ENCODE data around the gene COL25A1.

Gene COL25A1

GRCh38 chr4:108811486-108811885 lies 491.0 kb downstream of the COL25A1 start:
- no peak for DNase-seq (ENCODE audit: low spot score)

DNA sequence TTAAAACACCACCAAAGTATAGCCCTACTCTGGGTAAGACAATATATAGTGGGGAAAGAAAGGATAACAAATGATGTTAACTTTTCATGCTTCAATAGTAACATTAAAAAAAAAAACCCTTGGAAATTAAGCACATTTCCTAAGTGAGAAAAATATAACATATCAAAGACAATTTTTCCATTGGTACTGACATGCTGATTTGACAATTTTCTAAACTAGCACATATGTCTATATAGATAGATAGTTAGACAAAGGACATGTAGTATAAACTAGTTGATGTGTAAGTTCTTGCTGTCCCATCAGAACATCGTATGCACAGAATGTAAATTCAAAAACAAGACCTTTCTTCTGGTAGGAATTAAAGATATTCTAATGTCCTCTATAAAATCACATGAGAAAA lies 492.4 kb downstream of the COL25A1 start:
- no peak for DNase-seq (ENCODE audit: low spot score)

DNA sequence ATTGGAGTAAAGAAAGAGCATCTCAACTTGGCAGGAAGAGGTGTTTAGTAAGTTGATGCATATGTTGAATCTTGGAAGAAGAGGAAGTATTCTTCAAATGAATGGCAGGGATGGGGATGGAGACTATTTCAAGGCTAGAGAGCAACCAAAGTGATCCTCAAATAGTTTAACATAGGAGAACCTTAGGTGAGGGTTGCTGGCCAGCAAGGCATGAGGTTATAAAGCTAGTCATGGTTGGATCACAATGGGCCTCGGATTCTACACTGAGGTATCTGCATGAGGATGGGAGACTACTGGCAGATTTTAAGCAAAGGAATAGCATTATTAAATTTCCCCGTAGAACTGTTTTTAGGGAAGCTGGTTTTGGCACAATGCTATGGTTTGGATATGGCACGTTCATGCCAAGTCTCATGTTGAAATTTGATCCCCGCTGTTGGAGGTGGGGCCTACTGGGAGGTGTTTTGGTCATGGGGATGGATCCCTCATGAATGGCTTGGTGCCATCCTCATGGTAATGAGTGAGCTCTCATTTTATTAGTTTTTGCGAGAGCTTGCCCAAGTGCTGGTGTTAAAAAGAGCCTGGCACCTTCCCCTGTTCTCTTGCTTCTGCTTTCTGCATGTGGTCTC lies 497.7 kb downstream of the COL25A1 start:
- no peak for DNase-seq (ENCODE audit: low spot score)

- DNase-seq (ENCODE audit: low spot score) = no peak
Measured at GRCh38 chr4:108799306-108799705, 503.2 kb downstream of the COL25A1 start.

GRCh38 chr4:108796173-108796572 lies 506.3 kb downstream of the COL25A1 start:
- DNase-seq (ENCODE audit: low spot score) = no peak

DNA sequence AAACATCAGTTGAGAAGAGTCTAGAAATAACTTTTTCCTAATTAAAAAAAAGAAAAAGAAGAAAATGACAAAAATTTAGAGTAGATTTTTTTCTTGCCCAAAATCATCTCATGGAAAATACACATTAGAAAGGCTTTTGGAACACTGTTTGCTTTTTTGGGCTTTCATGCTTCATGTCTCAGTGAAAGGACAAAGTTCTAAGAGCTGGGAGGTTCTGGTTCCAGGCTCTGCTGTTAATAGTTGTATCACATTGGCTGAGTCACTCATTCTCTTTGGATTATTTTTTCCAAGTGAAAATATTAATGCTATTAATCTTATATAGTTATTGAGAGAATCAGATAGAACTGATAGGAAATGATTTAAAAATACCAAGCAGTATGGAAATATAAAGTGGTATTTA lies 506.7 kb downstream of the COL25A1 start:
- DNase-seq (ENCODE audit: low spot score) = no peak

DNA sequence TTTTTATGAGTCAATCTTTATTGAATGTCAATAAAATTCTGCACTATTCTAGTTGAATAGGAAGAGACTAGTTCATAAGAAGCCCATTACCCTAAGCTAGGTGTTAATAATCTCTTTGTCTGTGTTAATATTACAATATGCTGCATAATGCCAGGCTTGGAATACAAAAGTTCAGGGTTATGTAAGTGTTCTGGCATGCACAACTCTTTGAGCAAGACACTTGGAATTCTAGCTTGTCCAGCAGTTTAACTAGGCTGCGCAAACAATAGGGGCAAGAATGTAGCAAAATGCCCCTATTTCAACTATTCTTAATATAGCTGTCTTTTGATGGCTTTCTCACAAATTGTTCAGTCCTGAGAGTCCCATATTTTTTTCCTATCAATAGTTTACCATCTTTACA lies 508.3 kb downstream of the COL25A1 start:
- no peak for DNase-seq (ENCODE audit: low spot score)

DNA sequence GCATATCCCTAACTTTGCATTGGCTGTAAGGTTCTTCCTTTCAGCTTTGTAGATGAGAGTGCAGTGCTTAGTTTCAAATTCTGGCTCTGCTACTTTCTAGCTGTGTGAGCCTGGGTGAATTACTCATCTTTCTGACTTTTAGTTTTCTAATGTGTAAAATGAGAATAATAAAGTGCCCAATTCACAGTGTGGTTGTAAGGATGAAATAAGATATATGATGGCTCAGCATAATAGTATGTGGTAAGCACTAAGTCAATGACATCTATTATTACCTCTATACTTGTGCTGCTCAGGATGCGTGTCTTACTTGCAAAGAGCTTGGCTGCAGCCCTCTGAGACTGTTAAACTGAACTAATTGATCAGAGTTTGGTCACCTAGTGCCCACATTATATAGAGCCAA lies 509.0 kb downstream of the COL25A1 start:
- DNase-seq (ENCODE audit: low spot score) = no peak

GRCh38 chr4:108788731-108789130 lies 513.7 kb downstream of the COL25A1 start:
- DNase-seq (ENCODE audit: low spot score) = no peak

- DNase-seq (ENCODE audit: low spot score) = no peak
Measured at GRCh38 chr4:108787724-108788123, 514.7 kb downstream of the COL25A1 start.

DNA sequence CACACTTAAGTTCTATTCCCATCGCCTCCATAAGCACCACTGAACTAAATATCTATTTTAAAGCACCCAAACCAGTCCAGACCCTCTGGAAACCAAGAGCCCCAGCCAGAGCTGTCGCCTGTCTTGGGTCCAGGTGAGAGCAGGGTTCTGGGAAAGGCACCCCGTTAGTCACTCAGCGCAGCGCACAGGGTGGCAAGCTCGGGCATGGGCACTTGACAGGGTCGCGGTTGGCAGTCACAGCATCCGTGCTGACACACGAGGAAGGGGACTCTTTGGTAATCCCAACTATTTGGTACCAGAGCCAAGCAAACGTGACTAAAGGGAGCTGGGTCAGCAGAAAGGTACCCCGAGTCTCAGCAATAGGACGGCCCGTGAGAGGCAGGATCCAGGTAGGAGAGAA lies 515.4 kb downstream of the COL25A1 start:
- DNase-seq (ENCODE audit: low spot score) = no peak

- no peak for DNase-seq (ENCODE audit: low spot score)
Measured at GRCh38 chr4:108786351-108786750, 516.1 kb downstream of the COL25A1 start.

DNA sequence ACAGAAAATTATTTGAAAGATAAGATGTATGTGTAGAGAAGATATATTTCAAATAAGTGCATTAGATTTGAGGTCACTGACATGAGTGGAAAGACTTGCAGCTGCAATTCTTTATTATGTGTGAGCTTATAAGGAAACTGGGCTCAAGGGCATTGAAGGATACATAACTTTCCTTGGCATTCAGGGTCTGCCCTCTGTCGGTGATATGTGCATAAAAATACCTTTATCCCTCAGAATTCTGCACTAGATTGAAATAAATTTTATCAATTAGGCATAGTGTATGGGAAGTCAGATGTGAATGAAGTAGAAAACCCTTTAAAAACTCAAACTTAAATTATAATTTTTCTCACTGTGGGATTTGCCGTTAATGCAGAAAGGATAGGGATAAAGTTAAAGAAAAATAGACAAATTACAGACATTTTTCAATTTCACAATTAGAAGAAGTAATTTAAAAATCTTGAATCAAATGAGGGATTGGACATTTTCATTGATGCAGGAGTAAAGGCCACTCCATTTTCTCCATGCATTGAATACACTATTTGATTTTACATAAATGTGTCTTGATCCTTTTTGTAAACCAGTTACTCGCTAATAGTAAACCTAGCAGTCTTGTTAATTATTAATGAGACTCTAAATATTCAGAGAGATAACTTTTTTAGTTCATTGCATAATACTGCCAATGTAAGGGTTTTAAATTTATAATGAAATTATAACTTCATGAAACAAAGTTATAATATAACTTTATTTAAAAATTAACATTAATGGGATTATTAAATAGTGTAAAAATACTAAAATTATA lies 518.6 kb downstream of the COL25A1 start:
- DNase-seq (ENCODE audit: low spot score) = no peak

DNA sequence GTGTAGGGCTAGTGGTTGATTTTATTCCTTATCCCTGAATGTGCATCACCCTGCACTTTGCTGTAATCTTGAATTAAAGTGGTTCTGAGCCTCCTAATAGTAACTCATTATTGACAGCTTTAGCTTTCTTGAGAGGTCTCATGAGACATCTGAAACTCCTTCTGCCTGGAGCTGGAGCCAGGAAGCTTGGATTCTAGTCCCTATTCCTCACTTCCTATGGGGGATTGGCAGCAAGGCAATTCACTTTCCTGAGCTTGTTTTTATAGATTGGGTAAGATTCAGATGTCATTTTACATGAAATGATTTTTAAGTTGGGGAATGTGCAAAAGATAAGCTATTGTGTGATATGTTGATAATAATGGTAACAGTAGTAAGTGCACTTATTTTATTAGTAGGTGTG lies 522.5 kb downstream of the COL25A1 start:
- no peak for DNase-seq (ENCODE audit: low spot score)

GRCh38 chr4:108777388-108777787 lies 525.1 kb downstream of the COL25A1 start:
- no peak for DNase-seq (ENCODE audit: low spot score)

- no peak for DNase-seq (ENCODE audit: low spot score)
Measured at GRCh38 chr4:108775921-108776320, 526.5 kb downstream of the COL25A1 start.

- DNase-seq (ENCODE audit: low spot score) = no peak
Measured at GRCh38 chr4:108774809-108775530, 527.5 kb downstream of the COL25A1 start.

- DNase-seq (ENCODE audit: low spot score) = no peak
Measured at GRCh38 chr4:108772402-108772801, 530.1 kb downstream of the COL25A1 start.

DNA sequence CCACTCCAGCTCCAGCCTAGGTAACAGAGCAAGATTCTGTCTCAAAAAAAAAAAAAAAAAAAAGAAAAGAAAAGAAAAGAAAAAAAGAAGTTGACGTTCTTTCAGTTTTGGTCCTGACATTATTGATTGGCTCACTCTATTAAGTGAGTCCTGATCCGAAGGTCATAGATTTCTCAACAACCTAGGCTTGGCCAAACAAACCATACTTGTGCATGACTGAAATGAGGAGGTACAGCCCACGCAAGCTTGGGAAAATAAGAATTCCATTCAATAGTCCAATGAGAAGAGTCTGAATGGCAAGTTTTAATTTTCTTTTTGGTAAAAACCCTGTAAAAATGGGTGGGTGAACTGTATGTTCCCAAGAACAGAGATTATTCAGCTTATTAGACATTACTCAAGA lies 536.4 kb downstream of the COL25A1 start:
- DNase-seq (ENCODE audit: low spot score) = no peak

DNA sequence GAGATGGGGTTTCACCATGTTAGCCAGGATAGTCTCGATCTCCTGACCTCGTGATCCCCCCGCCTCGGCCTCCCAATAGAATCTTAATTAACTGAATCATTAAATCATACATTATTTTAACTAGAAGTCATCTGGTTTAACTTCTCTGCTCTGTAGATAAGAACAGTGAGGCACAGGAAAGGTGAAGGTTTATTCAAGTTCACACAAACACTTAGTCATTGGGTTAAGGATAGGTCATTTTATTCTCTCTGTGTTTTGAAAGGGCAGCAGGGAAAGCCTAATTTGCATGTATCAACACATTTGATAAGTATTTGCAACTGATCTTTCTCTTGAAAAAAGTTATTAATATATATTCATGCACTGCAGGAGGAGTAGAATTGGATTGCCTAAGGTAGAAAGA lies 538.5 kb downstream of the COL25A1 start:
- DNase-seq (ENCODE audit: low spot score) = no peak

- DNase-seq (ENCODE audit: low spot score) = no peak
Measured at GRCh38 chr4:108763226-108763593, 539.2 kb downstream of the COL25A1 start.

DNA sequence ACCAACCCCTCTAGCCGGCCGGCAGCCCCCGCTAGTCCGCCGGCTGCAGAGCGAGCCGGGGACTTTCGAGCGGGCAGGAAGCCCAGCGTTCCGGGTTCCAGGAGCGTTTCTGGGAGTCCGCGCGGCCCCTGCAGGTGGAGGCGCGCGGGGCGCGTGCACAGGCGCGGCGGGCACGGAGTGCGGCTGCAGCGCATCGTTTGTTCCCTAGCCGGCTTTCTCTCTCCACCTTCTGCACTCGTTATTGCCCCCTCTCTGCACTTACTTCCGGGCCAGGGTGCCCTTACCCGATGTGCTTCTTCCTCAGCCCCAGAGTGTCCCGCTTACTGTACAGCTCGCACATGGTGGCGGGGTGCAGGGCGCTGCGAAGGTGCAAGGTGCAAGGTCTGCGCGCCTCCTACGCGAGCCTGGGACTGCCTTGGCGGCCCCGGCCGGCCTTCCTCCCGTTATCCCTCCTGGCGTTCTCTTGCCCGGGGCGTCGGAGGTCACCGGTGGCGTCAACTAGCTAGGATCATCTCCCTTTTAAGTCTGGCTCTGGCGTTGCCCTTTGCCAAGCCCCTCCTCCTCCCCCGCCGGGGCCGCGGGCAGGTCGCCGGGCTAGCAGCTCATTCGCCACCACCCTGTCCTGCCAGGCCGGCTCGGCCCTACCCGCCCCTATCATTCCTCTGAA lies 539.8 kb downstream of the COL25A1 start, which contains the start of gene ETNPPL:
ETNPPL (minus strand) TSS at position 495 of the 667 bp plus-strand sequence; CDS start at position 340, 155 bp downstream.
- DNase-seq (ENCODE audit: low spot score) = peak; percentile 23
